ENCODE measurements around the gene MNAT1.

Gene MNAT1

DNA sequence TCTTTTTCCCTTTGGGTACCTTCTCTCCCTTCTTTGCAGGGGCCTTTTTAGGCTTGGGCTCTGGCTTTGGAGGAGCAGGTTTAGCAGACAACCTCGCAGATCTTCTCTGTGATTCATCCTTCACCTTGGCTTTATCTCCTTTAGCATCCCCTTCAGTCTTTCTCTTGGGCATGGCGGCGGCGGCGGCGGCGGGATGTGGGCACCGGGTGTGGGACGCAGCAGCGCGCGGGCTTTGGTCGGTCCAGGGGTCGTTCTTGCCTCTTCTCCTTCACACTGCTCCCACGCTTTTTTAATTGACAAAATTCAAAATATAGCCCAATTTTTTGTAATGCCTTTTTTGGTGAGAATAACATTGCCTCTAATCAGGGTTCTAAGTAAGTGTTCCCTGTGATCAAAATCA, 237.7 kb downstream of the MNAT1 start:
- DNase-seq: no peak

DNA sequence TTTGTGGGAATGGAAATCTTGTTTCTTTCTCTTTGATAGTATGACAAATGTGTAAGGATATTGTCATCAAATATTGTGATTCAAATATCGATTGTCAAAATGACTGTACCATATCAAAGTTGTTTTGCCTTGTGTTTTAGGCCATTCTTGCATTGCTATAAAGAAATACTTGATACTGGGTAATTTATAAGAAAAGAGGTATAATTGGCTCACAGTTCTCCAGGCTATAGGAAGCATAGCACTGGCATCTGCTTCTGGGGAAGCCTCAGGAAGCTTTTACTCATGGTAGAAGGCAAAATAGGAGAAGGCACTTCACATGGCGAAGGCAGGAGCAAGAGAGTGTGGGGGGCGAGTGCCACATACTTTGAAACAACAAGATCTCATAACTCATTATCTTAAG, 238.5 kb downstream of the MNAT1 start:
- no peak for DNase-seq

DNA sequence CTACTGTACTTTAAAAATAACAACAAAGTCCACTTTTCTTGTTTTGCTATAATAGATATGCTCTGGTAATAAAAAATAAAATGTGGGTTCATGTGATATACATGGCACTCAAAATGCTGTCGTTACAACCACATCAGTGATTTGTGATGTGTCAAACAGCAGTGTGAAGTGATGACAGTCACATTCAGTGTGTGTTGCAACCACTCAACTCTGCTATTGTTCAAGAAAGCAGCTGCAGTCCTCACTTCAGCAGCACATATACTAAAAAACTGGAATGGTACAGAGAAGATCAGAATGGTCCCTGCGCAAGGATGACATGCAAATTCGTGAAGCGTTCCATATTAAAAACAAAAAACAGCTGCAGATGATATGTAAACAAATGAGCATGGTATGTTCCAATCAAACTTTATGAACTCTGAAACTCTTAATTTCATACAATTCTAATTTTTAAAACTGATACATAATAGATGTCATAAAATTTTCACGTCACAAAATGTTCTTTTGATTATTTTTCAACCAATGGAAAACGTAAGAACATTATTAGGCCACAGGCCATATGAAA, 239.6 kb downstream of the MNAT1 start:
- DNase-seq: no peak

DNA sequence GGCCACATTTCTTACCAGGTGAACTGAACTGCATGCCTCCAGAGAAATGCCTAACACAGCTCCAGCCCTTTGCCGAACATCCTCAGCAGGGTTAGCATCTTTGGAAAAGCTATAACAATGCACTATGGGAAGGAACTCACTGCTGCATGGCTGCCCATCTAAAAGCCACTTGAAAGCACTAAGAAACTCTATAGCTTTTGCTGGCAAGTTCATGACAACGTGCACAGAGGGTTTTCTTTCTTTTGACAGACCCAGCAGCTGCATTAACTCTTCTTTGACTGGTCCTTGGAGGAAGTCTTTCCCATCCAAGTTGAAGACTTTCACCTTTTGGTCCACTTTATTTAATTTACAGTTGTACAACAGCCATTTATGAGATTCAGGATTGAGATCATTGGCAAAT, 241.0 kb downstream of the MNAT1 start:
- DNase-seq: no peak

DNA sequence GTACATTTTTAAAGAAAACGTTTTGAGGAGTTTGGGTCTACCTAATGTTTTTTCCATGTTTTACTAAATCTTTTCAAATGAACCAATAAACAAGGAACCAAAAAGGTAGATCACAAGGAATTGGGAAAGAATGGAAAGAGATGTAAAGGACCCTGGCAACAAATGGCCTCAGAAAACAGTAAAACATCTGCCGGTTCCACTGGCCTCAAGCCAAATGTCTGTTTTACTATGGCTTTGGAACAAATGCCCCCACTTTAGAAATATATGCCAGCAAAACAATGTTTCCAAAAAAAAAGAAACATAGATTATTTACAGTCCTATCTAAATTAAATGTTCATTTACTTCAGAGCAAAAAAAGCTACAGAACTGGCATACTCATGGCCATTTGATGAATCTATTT, 243.3 kb downstream of the MNAT1 start:
- DNase-seq: no peak

DNA sequence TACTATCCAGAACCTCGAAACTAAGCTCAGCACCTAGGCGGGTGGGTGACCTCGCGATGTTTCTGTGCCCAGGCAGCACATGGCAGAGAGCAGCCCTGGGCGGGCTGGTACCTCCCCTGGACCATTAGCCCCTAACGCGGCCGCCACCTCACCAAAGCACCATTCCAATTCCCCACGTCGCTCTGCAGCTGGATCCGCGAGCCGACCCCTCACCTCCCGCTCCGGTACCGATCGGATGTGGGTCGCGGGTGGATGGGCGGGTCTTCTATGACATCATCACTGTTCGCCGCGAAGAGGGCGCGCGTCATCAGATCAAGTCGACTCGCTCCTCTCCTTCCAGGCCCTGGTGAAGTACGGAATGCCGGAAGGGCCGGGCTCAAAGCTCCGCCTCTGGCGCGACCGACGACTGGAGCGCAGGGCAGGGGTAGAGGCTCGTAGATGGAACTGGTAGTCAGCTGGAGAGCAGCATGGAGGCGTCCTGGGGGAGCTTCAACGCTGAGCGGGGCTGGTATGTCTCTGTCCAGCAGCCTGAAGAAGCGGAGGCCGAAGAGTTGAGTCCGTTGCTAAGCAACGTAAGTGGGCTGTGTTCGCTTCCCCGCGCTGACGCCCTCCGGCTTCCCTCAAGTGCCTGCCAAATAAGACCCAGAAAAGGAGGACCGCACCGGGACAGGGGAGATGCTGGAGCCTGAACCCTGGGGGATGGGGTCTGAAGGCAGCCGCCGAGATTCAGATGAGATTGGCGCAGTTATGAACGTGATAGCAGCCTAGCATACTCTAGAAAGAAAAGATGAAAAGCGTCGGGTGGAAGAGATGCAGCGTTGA, 246.5 kb downstream of the MNAT1 start, which contains the start of the genes SLC38A6 and TRMT5:
SLC38A6 (plus strand) TSS at position 435 of the 822 bp plus-strand sequence; CDS start at position 468, 33 bp downstream.
TRMT5 (minus strand) TSS at position 269 of the 822 bp plus-strand sequence; CDS start at position 163, 106 bp downstream.
- peak; percentile 97 for DNase-seq

DNA sequence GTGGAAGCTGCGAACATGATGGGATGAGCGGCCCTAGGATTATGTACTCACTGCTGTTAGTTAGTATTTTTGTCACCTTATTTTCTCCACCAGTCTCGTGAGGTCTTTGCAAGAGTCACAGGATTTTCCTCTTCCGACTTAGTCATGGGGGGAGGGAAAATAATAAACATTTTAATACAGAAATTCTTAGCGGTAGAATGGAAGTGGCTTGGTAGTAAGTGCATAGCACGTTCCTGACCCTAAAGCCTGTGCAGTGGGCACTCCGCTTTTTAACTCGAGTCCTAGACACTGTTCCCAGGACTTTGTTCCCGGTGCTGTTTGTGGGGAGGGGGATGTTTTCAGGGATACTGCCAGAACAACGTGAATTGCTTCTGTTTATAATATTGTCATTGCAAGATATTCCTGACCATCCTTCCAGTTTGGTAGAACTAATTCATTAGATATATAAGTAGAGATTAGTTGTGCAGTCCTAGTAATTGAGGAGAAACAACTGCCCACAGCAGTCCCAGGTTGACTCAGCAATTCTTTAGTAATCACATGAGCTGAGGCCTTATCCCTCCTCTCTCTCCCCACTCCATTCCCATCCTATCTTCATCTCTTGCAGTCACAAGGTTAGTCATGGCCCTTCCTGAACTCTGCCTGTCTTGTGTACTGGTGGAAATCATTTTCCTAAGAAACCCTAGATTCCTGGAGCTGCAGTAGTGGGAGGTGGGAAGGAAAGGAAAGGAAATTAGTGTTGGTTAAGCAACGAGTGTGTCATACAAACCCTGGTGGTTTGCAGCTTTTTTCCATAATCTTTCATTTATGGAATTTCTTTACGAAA, 247.3 kb downstream of the MNAT1 start:
- peak; percentile 90 for DNase-seq

DNA sequence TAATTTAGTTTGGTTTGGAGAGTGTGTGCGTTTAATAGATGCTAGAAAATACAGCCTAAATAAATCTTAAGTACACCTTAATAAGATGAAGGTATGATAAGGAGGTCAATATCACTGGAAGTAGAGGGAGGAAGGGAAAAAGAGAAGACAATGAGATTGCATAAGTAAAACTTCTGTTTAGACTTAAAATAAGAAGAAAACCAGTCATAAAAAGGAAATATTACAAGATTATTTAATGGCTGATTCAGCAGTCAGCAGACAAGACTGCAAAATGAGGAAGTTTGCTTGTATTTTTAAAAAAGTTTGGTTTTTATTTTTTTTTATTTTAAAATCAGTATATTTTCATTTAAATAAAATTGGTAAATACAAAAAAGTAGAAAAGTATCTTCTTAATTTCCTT, 249.6 kb downstream of the MNAT1 start:
- no peak for DNase-seq

DNA sequence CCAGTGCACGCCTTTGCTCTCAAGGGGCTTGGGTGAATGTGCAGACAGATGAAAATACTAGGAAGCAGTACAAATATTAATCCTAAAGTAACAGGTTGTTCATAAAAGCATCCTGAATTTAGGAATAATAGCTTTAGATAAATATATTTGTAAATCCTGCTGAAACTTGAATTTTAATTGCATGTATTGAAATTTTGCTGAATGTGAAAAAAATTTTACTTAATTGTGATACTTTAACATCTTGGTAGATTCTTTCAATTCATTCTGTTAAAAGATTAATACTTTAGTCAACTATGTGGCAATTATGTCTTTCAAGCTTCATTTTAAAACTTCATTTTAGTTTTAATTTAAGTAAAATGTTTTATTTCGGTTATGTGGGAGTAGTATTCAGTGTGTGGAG, 251.9 kb downstream of the MNAT1 start:
- no peak for DNase-seq

DNA sequence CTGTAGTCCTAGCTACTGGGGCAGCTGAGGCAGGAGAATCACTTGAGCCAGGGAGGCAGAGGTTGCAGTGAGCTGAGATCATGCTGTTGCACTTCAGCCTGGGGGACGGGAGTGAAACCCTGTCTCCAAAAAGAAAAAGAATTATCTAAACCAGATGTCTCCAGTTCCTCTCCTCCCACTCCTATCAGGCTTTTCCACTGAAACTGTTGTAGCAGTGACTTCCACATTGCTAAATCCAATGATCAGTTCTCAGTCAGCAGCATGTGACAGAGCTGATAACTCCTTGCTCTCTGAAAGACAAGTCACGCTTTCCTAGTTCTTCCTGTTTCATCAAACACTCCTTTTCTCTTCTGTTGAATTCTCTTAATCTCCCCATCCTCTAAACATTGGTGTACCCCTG, 255.0 kb downstream of the MNAT1 start:
- DNase-seq: peak; percentile 24

DNA sequence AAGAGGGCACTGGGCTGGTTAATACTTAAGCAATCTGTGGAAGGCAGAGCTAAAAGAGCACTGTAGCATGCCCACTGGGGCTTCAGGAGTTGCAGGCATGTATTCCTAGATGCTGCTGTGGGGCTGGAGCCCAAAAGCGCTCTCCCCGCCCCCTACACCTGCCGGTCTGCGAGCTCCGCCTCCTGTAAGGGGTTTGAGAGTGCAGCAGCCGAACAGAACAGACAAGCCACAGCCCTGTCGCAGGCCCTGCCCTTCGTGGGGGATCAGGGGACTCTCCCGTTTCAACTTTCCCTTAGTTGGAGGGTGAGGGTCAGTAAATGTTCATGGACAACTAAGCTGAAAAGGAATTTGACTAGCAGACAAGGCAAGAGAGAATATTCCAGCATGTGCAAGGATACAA, 264.1 kb downstream of the MNAT1 start:
- no peak for DNase-seq

DNA sequence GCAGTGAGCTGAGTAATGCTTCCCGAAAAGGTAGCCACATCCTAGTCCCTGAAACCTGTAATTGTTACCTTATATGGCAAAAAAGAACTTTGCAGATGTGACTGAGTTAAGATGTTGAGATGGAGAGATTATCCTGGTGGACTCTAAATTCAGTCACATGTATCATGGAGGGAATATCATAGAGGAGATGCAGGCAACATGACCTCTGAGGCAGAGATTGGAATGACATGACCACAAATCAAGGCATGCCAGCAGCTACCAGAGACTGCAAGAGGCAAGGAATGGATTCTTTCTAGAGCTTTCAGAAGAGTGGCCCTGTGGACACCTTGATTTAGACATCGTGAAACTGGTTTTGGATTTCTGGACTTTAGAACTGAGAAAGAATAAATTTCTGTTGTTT, 265.0 kb downstream of the MNAT1 start:
- no peak for DNase-seq

DNA sequence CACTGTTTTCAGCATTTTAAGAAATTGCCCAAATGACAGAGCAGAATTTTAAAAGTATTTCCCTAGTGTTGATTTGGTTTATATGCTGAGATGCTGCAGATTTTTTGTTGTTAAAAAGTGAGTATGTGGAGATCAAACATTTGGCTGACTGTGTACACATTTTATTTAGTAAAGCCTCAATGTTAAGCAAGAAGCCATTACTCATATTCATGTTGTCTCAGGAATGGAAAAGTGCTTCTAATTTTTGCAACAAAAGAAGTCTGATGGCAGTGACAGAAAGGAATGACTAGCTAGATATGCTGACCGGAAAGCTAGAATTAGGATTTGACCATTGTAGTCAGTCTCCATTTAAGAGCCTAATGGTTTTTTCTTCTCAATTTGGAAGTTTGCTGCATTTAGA, 269.0 kb downstream of the MNAT1 start:
- peak; percentile 19 for DNase-seq

DNA sequence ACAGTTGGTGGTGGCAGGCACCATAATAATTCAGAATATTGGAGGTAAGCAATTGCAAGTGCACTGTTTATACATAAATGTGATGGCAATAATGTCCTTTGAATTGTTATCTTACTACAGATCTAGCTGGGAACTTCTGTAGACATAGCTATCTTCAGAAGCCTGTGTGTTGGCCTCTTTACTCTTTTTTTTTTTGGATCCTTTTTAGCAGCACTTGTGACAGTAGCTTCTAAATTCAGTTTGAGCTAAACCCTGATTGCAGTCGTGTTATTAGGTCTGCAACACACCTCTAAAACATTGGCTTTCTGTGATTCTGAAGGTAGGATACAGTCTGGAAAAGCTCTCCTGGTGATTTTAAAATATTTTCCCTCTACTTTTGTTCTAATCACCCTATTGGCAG, 285.0 kb downstream of the MNAT1 start:
- DNase-seq: no peak

All from fibroblast of skin of right biceps (primary cell).